ENCODE results near the gene COL5A1. TPM values are rescaled to one million over a fixed set of nuclear protein-coding genes. Genes with fewer than 3 reads are reported as not detected.

COL5A1 gene
- total RNA-seq, 8 experiments from 2014 or later, result 1.9 to 141 (median 3.6) TPM

DNA sequence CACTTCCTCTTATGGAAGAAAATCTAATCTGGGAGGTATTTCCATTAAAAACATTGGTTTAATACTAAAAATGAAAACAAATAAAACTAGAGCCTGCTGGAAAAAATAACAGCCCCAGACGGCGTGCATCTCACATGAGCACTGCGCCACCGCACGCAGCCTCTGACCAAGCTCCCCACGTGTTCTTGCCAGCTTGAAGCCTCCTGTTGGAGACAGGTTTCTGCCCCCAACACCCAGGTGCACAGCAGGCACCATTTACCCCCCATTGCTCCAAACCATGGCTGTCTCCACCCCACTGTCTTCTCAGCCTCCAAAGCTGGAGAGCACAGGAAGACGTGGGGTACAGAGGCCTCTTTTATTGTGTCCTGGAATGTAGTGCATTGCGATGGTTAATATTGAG, 10.7 kb upstream of the COL5A1 start:
- no peak for ATAC-seq (replicated peaks in 6 of 8)
- in situ Hi-C loops (cut with MboI; ENCODE audit: low pct_unique_long_range_greater_than_20kb in 2 of 9, low sequenced_read_pairs in 9 of 9, unreplicated experiment in 9 of 9), result loop anchor here in 1 of 9 experiments (25.0 kb wide), 1 partner anchor 169 kb away; no protein-coding TSS in a partner anchor
- H3K4me3 ChIP-seq, result no peak overlapping the region
- H3K27ac ChIP-seq, result no peak overlapping the region
- peaks cover 10 to 14% of the 10 kb centered on the region in 2 donors for H3K4me1 ChIP-seq (replicated peaks in 1 of 2)
- WGBS, 10 experiments, result 78 to 100% (median 100%) methylated on average over 1 to 6 of the region's 8 CpGs; no CpG with 5 or more reads in 5 of the 10 experiments

DNA sequence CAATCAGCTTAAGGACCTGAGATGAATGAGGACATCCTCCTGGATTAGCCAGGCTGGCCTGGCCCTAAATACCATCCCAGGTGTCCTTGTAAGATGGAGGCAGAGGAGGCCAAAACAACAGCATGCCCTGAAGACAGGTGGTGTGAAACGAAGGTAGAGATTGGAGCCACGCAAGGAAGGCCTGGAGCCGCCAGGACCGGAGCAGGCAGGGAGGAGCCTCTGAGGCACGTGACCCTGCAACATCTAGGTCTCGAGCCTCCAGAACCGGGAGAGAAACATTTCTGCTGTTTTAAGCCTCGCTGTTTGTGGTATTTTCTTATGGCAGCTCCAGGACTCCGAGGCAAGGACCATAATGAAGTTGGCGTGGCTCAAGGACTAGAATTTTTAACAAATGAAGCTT, 9.7 kb upstream of the COL5A1 start:
- Histone ChIP-seq H3K4me3 (no peak overlapping the region), H3K4me1 (replicated peaks in 1 of 2) (peaks cover 10 to 15% of the 10 kb centered on the region in 2 donors), H3K27ac (no peak overlapping the region)
- 82 to 100% (median 88%) methylated on average over 1 to 5 of the region's 10 CpGs; no CpG with 5 or more reads in 5 of the 10 experiments for WGBS, 10 experiments
- no peak for ATAC-seq (replicated peaks in 6 of 8)
- in situ Hi-C loops (cut with MboI; ENCODE audit: low pct_unique_long_range_greater_than_20kb in 2 of 9, low sequenced_read_pairs in 9 of 9, unreplicated experiment in 9 of 9), result loop anchor here in 1 of 9 experiments (25.0 kb wide), 1 partner anchor 170 kb away; no protein-coding TSS in a partner anchor

DNA sequence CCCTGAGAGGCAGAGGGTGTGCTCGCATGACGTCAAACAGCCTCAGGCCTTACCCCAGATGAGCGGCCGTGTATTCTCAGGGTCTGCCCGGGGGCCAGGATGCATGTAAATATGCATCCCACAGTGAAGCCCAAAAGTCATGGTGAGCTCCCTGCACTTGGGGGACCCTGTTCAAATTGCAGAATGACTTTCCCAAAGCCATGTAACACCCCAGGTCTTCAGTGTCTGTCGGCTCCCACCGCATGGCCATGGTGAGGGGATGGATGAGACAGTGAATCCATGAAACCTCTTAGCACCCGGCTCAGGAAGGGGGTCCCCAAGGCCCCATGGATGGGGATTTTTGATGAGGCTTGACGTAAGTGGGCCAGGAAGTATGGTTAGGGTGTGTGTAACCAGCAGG, 9.3 kb upstream of the COL5A1 start:
- Histone ChIP-seq H3K27ac (no peak overlapping the region), H3K4me1 (replicated peaks in 1 of 2) (peaks cover 15 to 20% of the 10 kb centered on the region in 2 donors), H3K4me3 (no peak overlapping the region)
- in situ Hi-C loops (cut with MboI; ENCODE audit: low pct_unique_long_range_greater_than_20kb in 2 of 9, low sequenced_read_pairs in 9 of 9, unreplicated experiment in 9 of 9), result loop anchor here in 1 of 9 experiments (25.0 kb wide), 1 partner anchor 170 kb away; no protein-coding TSS in a partner anchor
- WGBS, 10 experiments, result 64 to 100% (median 80%) methylated on average over 1 to 7 of the region's 9 CpGs; no CpG with 5 or more reads in 5 of the 10 experiments
- ATAC-seq (replicated peaks in 6 of 8), result no peak

DNA sequence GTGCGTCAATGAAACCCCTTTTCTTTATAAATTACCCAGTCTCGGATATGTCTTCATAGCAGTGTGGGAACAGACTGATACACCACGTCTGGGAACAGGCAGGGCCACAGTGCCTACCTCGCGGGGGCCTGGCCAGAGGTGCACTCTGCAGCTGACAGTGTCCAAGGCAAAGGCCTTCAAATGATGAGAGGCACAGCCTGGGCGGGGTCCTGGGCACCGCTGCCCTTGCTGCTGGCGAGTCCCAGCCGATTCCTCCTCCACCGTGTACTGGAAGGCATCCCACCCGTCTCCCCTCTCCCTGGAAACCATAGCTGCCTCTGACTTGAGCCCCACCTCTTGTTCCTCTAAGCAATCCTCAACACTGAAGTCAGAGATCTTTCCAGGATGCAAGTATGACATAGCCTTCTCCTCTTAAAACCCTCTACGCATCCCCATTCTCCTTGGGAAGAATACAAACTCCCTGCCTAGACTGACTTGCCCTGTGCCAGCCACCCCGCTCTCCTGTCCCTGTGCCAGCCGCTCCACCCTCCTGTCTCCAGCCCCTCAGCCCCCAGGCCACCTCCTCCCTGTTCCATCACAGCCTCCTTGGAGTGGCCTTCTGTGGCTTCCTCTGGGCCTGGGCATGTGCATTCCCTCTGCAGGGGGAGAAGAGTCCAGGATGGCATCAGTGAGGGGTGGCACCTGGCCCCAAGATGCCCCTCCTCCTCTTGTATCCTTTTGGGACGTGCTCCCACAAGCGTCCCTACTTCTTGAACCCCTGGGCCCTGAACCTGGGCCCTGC, 8.1 kb upstream of the COL5A1 start:
- 51 to 100% (median 86%) methylated on average over 1 to 7 of the region's 16 CpGs; no CpG with 5 or more reads in 5 of the 10 experiments for WGBS, 10 experiments
- H3K4me1 ChIP-seq (replicated peaks in 1 of 2), result peaks cover 15 to 24% of the 10 kb centered on the region in 2 donors
- in situ Hi-C loops (cut with MboI; ENCODE audit: low pct_unique_long_range_greater_than_20kb in 2 of 9, low sequenced_read_pairs in 9 of 9, unreplicated experiment in 9 of 9), result loop anchor here in 1 of 9 experiments (25.0 kb wide), 1 partner anchor 171 kb away; no protein-coding TSS in a partner anchor

DNA sequence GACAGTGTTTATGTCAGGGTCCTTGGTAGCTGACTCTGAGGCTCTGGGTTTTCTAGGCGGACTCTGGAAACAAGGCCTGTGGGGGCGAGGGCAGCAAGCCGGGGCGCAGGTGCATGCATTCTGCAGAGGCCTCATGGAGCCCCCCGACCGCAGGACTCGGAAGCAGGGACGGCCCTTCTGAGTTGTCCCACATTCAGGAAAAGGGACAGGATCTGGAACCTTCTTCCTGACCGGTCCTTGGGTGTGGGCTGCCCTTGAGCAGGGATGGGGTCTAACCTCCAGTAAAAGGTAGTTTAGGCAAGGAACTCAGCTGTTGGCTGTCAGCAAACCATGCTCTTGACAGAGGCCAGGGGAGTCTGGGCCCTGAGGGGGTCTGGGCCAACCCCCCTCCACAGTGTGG, 7.4 kb upstream of the COL5A1 start:
- WGBS, 10 experiments, result 85 to 100% (median 100%) methylated on average over 2 to 5 of the region's 9 CpGs; no CpG with 5 or more reads in 7 of the 10 experiments
- H3K27ac ChIP-seq, result no peak overlapping the region
- ATAC-seq (replicated peaks in 6 of 8), result no peak
- in situ Hi-C loops (cut with MboI; ENCODE audit: low pct_unique_long_range_greater_than_20kb in 2 of 9, low sequenced_read_pairs in 9 of 9, unreplicated experiment in 9 of 9), result loop anchor here in 1 of 9 experiments (25.0 kb wide), 1 partner anchor 172 kb away; no protein-coding TSS in a partner anchor
- H3K4me1 ChIP-seq (replicated peaks in 1 of 2), result peaks cover 15 to 24% of the 10 kb centered on the region in 2 donors
- H3K4me3 ChIP-seq, result no peak overlapping the region

More for the DNA sequence above, 8.1 kb upstream of the COL5A1 start:
- no peak overlapping the region for H3K4me3 ChIP-seq
- H3K27ac ChIP-seq, result no peak overlapping the region
- ATAC-seq (replicated peaks in 6 of 8), result no peak

DNA sequence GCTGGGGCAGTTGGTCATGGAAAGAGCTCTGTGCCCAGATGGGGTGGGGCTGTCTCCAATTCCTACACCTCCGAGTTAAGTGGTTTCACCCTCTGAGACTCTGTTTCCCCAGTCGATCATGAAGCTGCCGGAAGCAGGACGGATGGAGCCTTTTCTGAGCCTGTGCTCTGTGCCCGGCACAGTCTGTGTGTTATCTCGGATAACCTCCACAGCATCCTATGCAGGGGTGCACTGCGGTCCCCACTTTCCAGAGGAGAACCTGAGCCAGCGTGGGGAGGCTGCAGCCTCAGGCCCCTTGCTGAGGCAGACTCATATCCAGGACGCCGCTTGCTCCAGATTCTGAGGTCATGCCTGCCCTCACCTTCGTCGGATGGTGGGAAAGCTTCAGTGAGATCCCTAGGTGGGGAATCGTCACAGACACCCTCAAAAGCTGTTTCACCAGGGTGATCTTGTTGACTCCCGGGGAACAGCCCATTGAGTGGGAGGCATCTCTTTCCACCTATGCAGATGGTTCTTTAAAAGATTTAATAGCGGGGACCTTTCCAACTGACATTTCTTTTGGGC, 6.9 kb upstream of the COL5A1 start:
- no peak for ATAC-seq (replicated peaks in 6 of 8)
- WGBS, 10 experiments, result 40 to 100% (median 98%) methylated on average over 1 to 7 of the region's 15 CpGs; no CpG with 5 or more reads in 1 of the 10 experiments
- in situ Hi-C loops (cut with MboI; ENCODE audit: low pct_unique_long_range_greater_than_20kb in 2 of 9, low sequenced_read_pairs in 9 of 9, unreplicated experiment in 9 of 9), result loop anchor here in 1 of 9 experiments (25.0 kb wide), 1 partner anchor 172 kb away; no protein-coding TSS in a partner anchor
- peaks cover 15 to 24% of the 10 kb centered on the region in 2 donors for H3K4me1 ChIP-seq (replicated peaks in 1 of 2)
- no peak overlapping the region for H3K27ac ChIP-seq
- no peak overlapping the region for H3K4me3 ChIP-seq

DNA sequence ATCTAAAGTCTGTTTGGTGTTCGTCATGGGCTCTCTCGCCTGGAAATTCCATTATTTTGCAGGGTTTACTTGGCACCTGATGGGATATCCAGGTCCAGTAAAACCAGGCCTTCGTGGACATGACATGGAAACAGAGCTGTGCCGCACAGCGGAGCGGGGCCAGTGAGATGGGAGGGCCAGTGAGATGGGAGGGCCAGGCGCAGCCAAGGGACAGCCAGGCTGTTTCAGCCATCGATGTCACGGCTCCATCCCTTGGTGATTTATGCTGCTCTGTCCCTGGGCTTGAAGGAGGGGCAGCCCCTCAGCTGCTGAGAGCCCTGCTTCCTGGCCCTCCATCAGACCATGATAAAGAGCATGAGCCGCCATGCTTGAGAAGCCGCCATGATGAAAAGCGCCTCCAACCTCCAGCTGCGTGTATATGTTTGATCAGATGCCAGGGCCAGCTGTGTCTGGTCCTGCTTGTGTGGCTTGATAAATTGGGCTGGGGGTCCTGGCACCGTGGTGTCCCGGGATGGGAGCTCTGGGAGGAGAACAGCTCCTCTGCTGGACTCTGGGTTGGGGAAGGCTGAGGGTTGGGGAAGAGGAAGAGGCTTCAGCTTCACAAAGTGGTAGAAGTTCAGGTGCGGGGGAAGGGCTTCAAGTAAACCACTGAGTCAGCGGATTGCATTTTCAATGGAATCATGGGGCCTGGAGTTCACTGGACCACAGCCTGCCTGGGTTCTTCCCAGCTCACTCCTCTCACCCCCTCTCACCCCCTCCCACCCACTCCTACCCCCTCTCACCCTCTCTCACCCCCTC, 6.1 kb upstream of the COL5A1 start:
- Histone ChIP-seq H3K4me3 (no peak overlapping the region), H3K4me1 (replicated peaks in 1 of 2) (peaks cover 16 to 24% of the 10 kb centered on the region in 2 donors), H3K27ac (no peak overlapping the region)
- peak in 5 of 8 experiments; percentile 85 to 90 (median 88) for ATAC-seq (replicated peaks in 6 of 8)
- in situ Hi-C loops (cut with MboI; ENCODE audit: low pct_unique_long_range_greater_than_20kb in 2 of 9, low sequenced_read_pairs in 9 of 9, unreplicated experiment in 9 of 9), result loop anchor here in 1 of 9 experiments (25.0 kb wide), 1 partner anchor 173 kb away; no protein-coding TSS in a partner anchor
- whole genome bisulfite sequencing, 10 experiments, result 76 to 100% (median 88%) methylated on average over 2 to 16 of the region's 17 CpGs; no CpG with 5 or more reads in 6 of the 10 experiments

DNA sequence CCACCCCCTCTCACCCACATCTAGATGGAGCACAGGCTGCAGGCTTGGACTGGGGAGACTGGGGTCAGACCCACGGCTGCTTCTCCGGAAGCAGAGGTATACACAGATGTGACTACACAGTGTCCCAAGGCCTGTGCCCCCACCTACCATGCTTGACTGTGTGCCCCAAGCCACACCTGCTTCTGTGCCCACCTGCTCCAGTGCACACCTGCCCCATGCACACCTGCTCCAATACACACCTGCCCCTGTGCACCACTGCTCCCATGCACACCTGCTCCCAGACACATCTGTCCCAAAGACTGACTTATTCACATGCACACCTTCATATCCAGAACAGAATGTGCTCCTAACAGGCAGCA, 5.5 kb upstream of the COL5A1 start:
- in situ Hi-C loops (cut with MboI; ENCODE audit: low pct_unique_long_range_greater_than_20kb in 2 of 9, low sequenced_read_pairs in 9 of 9, unreplicated experiment in 9 of 9), result loop anchor here in 1 of 9 experiments (25.0 kb wide), 1 partner anchor 174 kb away; no protein-coding TSS in a partner anchor

DNA sequence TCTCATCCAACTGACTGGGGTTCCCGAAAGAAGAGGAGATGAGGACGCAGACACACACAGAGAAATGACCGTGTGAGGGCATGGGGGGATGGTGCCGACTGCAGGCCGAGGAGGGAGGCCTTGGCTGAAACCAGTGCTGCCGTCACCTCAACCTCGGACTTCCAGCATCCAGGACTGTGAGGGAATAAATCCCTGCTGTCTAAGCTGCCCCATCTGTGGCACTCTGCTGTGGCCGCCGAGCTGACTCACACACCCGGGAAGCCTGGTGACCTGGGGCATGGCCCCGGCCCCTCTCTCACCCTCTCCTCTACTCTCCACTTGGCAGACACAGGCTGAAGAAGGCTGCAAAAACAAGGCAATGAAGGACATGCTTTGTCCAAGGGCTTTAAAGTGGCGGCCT, 4.4 kb upstream of the COL5A1 start:
- WGBS, 10 experiments, result 40 to 82% (median 56%) methylated on average over 1 to 4 of the region's 12 CpGs; no CpG with 5 or more reads in 3 of the 10 experiments
- H3K27ac ChIP-seq, result peak overlapping the region in 1 of 2 donors; percentile 1
- ATAC-seq (replicated peaks in 6 of 8), result peak in 5 of 8 experiments; percentile 1 to 18 (median 9)
- in situ Hi-C loops (cut with MboI; ENCODE audit: low pct_unique_long_range_greater_than_20kb in 2 of 9, low sequenced_read_pairs in 9 of 9, unreplicated experiment in 9 of 9), result loop anchor here in 1 of 9 experiments (25.0 kb wide), 1 partner anchor 175 kb away; no protein-coding TSS in a partner anchor
- H3K4me1 ChIP-seq (replicated peaks in 1 of 2), result peaks cover 23 to 24% of the 10 kb centered on the region in 2 donors
- H3K4me3 ChIP-seq, result no peak overlapping the region

More for the DNA sequence above, 5.5 kb upstream of the COL5A1 start:
- H3K4me3 ChIP-seq, result no peak overlapping the region
- 100% methylated on average over 1 of the region's 2 CpGs; no CpG with 5 or more reads in 9 of the 10 experiments for WGBS, 10 experiments
- H3K4me1 ChIP-seq (replicated peaks in 1 of 2), result peaks cover 22 to 24% of the 10 kb centered on the region in 2 donors
- no peak for ATAC-seq (replicated peaks in 6 of 8)
- H3K27ac ChIP-seq, result no peak overlapping the region

DNA sequence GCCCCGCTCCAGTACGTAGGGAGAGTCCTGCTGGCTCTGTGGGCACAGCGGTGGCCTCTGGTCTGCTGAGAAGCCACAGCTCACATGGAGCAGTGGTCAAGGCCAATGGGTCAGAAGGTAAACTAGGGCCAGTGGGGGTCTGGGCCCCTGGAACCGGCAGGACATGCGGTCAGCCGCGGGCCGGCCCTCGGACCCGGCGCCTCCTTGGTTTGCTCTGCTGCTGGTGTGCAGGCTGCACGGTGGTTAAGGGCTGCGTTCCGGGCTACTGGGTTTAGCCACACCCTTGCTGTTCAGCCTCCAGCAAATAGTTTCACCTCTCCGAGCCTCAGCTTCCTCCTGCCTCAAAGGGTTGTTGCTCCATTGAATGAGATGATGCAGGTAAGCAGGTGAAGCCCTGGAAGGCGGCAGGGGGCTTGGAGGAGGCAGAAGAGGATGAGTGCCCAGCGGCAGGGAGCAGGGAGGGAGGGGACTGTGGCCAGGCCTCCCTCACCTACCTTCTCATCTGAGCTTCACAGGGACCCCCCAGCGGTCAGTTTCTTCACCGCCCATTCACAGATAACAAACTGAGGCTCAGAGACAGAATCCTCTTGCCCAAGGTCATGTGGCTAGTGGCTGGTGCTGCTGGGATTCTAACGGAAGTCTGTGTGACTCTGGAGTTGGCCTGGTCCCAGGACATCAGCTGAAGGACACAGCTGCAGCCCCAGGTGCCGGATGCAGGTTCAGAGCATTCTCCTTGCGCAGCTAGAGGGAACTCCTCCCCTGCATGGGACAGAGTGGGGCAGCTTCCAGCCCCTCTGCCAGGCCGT, 3.7 kb upstream of the COL5A1 start:
- Histone ChIP-seq H3K4me3 (no peak overlapping the region), H3K27ac (no peak overlapping the region), H3K4me1 (replicated peaks in 1 of 2) (peaks cover 27 to 29% of the 10 kb centered on the region in 2 donors)
- WGBS, 10 experiments, result 70 to 100% (median 82%) methylated on average over 2 to 15 of the region's 23 CpGs; no CpG with 5 or more reads in 4 of the 10 experiments
- in situ Hi-C loops (cut with MboI; ENCODE audit: low pct_unique_long_range_greater_than_20kb in 2 of 9, low sequenced_read_pairs in 9 of 9, unreplicated experiment in 9 of 9), result loop anchor here in 1 of 9 experiments (25.0 kb wide), 1 partner anchor 176 kb away; no protein-coding TSS in a partner anchor
- no peak for ATAC-seq (replicated peaks in 6 of 8)

DNA sequence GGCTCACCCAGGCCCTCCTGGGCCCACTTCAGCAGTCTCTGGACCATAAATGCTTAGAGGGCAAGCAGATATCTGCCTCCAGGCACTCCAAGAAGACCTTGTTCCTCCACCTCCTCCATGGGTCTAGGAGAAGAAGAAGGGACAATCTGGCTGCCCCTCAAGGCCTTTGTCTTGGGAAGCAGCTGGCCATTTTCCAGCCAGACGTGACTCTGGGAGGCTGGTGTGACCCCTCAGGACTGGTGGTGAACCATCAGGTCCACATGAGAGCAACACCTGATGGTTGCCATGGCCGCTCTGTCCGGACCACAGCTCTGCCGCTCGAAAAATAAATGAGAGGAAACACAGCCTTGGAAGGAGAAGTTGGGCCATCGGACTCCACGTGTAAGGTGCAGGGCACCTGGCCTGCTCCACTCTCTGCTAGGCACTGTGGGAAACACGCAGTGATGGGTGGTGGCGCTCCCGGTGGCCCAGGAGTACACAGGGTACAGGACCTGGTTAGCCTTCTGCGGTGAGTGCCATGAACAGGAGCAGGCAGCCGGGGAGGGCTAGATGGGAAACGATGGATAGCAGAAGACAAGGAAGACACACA, 3.0 kb upstream of the COL5A1 start:
- Histone ChIP-seq H3K4me1 (replicated peaks in 1 of 2) (peaks cover 33 to 34% of the 10 kb centered on the region in 2 donors), H3K4me3 (no peak overlapping the region), H3K27ac (no peak overlapping the region)
- ATAC-seq (replicated peaks in 6 of 8), result no peak
- 89 to 100% (median 100%) methylated on average over 1 to 8 of the region's 13 CpGs; no CpG with 5 or more reads in 5 of the 10 experiments for WGBS, 10 experiments
- in situ Hi-C loops (cut with MboI; ENCODE audit: low pct_unique_long_range_greater_than_20kb in 2 of 9, low sequenced_read_pairs in 9 of 9, unreplicated experiment in 9 of 9), result loop anchor here in 1 of 9 experiments (25.0 kb wide), 1 partner anchor 176 kb away; no protein-coding TSS in a partner anchor

All from motor neuron (in vitro differentiated cells).